HL-60 (cell line): ENCODE results near the gene MEN1.

ENCODE experiments used
- DNase-seq, 2 experiments: peaks; one replicate each; pipeline ENCODE4 v3.0.0-alpha.2; 2010 to 2020; ENCODE audit warnings: low read depth in 1 of 2, low spot score in 1 of 2
- H3K27ac ChIP-seq: fragments of 250-450 bp; sonication (Bioruptor Pico); replicated peaks from 2 replicates; pipeline ENCODE4 v1.5.1; 2020; ENCODE audit warnings: mild to moderate bottlenecking, moderate library complexity
- H3K27me3 ChIP-seq: fragments of 250-450 bp; sonication (Bioruptor Pico); 2 replicates; pipeline ENCODE4 v1.5.1; 2021; ENCODE audit warnings: mild to moderate bottlenecking, moderate library complexity; ENCODE audit not compliant: insufficient read depth, poor library complexity, severe bottlenecking
- H3K4me3 ChIP-seq: replicated peaks from 2 replicates; pipeline ENCODE4 v1.5.1; 2011; ENCODE audit warnings: mild to moderate bottlenecking, control low read depth, low read length; ENCODE audit not compliant: insufficient read depth
- GABPA ChIP-seq: IDR thresholded peaks from 2 replicates; pipeline ENCODE4 v1.6.1; 2012; ENCODE audit warnings: low read depth
- POLR2AphosphoS5 ChIP-seq: IDR thresholded peaks from 2 replicates; pipeline ENCODE4 v1.6.1; 2012; ENCODE audit warnings: low read depth
- SPI1 ChIP-seq: IDR thresholded peaks from 2 replicates; pipeline ENCODE4 v1.6.1; 2012; ENCODE audit warnings: low read depth, mild to moderate bottlenecking, borderline replicate concordance
- TF ChIP-seq, protein P1 (sequence below): IDR thresholded peaks from 2 replicates; pipeline ENCODE4 v1.6.1; 2012; ENCODE audit warnings: low read depth; ENCODE audit not compliant: insufficient replicate concordance
- TF ChIP-seq, protein P2 (sequence below): IDR thresholded peaks from one replicate; pipeline ENCODE4 v1.5.1; 2011; ENCODE audit warnings: low read length, control low read depth, inconsistent platforms; ENCODE audit not compliant: insufficient read depth

MEN1 gene

DNA sequence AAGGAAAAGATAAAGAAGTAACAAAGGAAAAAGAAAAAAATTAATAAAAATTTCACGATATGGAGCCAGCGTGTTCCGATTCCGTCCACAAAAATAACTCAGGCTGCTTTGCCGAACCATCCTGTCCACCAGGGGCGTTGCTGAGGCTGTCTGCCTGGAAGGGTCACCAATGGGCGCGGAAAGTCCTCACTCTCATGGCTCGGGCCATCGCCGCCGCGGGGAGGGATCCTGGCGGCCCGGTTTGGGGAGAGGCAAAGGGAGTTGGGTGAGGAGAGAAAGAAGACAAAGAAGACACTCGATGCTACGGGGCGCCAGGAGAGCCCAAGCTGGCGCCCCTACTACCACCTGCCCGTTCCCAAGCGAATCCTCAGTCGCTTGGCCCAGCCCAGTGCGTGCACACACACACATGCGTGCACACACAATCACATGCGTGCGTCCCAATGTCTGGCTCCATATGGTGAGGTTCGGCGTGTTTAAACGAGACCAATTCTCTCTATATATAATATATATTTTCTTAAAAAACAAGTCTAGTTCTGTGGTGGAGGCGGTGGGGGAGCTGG, 45.0 kb downstream of the MEN1 start:
- DNase-seq = no peak
- Histone ChIP-seq H3K4me3 (no peak overlapping the region), H3K27ac (no peak overlapping the region), H3K27me3 (no peaks in the 10 kb centered on the region)
- TF ChIP-seq, protein P1, sequence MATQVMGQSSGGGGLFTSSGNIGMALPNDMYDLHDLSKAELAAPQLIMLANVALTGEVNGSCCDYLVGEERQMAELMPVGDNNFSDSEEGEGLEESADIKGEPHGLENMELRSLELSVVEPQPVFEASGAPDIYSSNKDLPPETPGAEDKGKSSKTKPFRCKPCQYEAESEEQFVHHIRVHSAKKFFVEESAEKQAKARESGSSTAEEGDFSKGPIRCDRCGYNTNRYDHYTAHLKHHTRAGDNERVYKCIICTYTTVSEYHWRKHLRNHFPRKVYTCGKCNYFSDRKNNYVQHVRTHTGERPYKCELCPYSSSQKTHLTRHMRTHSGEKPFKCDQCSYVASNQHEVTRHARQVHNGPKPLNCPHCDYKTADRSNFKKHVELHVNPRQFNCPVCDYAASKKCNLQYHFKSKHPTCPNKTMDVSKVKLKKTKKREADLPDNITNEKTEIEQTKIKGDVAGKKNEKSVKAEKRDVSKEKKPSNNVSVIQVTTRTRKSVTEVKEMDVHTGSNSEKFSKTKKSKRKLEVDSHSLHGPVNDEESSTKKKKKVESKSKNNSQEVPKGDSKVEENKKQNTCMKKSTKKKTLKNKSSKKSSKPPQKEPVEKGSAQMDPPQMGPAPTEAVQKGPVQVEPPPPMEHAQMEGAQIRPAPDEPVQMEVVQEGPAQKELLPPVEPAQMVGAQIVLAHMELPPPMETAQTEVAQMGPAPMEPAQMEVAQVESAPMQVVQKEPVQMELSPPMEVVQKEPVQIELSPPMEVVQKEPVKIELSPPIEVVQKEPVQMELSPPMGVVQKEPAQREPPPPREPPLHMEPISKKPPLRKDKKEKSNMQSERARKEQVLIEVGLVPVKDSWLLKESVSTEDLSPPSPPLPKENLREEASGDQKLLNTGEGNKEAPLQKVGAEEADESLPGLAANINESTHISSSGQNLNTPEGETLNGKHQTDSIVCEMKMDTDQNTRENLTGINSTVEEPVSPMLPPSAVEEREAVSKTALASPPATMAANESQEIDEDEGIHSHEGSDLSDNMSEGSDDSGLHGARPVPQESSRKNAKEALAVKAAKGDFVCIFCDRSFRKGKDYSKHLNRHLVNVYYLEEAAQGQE = no peak
- TF ChIP-seq POLR2AphosphoS5 (peak; percentile 50; the same call in 1 of the 2 replicates), SPI1 (no peak), GABPA (no peak)
- TF ChIP-seq, protein P2, sequence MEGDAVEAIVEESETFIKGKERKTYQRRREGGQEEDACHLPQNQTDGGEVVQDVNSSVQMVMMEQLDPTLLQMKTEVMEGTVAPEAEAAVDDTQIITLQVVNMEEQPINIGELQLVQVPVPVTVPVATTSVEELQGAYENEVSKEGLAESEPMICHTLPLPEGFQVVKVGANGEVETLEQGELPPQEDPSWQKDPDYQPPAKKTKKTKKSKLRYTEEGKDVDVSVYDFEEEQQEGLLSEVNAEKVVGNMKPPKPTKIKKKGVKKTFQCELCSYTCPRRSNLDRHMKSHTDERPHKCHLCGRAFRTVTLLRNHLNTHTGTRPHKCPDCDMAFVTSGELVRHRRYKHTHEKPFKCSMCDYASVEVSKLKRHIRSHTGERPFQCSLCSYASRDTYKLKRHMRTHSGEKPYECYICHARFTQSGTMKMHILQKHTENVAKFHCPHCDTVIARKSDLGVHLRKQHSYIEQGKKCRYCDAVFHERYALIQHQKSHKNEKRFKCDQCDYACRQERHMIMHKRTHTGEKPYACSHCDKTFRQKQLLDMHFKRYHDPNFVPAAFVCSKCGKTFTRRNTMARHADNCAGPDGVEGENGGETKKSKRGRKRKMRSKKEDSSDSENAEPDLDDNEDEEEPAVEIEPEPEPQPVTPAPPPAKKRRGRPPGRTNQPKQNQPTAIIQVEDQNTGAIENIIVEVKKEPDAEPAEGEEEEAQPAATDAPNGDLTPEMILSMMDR = no peak

DNA sequence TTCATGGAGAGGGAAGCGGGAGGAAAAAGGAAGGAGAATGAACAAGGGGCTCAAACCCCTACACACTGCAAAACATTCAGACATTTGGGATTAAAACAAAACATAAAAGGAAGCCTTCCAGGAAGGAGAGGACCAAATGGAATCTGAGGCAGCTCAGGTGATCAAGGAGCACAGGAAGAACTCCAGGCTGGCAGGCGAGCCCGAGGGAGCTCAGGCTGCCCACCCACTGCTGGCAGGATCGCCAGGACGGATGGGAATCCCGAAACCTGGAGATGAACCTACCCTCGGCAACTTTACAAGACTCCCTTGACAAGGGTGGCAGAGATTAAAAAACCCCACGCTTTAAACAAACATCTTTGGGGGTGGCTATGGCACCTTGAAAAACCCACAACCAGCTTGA, 45.6 kb downstream of the MEN1 start:
- Histone ChIP-seq H3K27ac (peak overlapping the region; percentile 38; the same call in 1 of the 2 replicates), H3K4me3 (no peak overlapping the region), H3K27me3 (no peaks in the 10 kb centered on the region)
- DNase-seq = no peak
- TF ChIP-seq SPI1 = no peak
- TF ChIP-seq, protein P1 = no peak
- TF ChIP-seq, protein P2 = no peak
- TF ChIP-seq GABPA = no peak
- no peak for TF ChIP-seq POLR2AphosphoS5

DNA sequence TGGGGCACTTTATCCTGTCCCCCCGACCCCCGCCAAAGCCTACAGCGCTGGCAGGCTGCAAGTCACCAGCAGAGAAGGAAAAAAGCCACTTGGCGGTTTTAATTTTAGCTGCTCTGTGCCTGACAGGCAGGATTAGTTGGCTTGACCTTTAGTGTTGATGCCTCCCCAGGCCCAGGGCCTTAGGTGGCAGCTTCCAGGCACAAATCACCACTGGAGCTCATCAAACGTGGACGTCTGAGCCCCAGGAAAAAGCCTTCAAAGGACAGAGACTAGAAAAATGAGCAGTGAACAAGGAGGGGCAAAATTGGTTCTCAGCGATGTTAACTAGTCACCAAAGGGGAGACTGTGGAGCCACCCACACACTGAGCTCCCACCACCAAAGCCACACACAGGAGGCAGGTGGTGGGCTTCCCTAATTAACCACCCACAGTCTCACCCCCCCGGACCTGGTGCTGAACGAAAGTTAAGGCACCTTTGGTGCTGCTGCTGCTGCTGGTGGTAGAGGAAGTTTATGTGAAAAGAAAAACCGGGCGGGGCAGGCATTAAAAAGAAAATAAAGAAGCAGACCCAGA, 46.2 kb downstream of the MEN1 start:
- no peak for TF ChIP-seq GABPA
- TF ChIP-seq, protein P1 = no peak
- TF ChIP-seq, protein P2 = no peak
- TF ChIP-seq POLR2AphosphoS5 = no peak
- TF ChIP-seq SPI1 = no peak
- DNase-seq = peak in 1 of 2 experiments; percentile 58
- H3K4me3 ChIP-seq = no peak overlapping the region
- no peaks in the 10 kb centered on the region for H3K27me3 ChIP-seq
- peak overlapping the region; percentile 38 for H3K27ac ChIP-seq
